Loucy (cell line): Measurements from ENCODE around the gene GNL3.

ENCODE experiments used
- EZH2phosphoT487 ChIP-seq: fragments of 200-600 bp; IDR thresholded peaks from 2 replicates; pipeline ENCODE4 v1.6.1; 2018; ENCODE audit warnings: antibody characterized with exemption, mild to moderate bottlenecking, moderate library complexity, borderline replicate concordance
- TF ChIP-seq, protein P1 (sequence below): fragments of 200-600 bp; sonication (generic); conservative IDR thresholded peaks from 2 replicates; pipeline ENCODE4 v1.5.1; 2014; ENCODE audit warnings: mild to moderate bottlenecking, antibody characterized with exemption, low read length

GRCh38 chr3:52685285-52685708 lies 535 bp upstream of the GNL3 start:
- TF ChIP-seq, protein P1, sequence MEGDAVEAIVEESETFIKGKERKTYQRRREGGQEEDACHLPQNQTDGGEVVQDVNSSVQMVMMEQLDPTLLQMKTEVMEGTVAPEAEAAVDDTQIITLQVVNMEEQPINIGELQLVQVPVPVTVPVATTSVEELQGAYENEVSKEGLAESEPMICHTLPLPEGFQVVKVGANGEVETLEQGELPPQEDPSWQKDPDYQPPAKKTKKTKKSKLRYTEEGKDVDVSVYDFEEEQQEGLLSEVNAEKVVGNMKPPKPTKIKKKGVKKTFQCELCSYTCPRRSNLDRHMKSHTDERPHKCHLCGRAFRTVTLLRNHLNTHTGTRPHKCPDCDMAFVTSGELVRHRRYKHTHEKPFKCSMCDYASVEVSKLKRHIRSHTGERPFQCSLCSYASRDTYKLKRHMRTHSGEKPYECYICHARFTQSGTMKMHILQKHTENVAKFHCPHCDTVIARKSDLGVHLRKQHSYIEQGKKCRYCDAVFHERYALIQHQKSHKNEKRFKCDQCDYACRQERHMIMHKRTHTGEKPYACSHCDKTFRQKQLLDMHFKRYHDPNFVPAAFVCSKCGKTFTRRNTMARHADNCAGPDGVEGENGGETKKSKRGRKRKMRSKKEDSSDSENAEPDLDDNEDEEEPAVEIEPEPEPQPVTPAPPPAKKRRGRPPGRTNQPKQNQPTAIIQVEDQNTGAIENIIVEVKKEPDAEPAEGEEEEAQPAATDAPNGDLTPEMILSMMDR, result no peak
- TF ChIP-seq EZH2phosphoT487, result no peak
